Superior temporal gyrus (tissue), 1 donor: ENCODE data around the gene PANX3.

Source experiments
- DNase-seq: peaks from one replicate; pipeline ENCODE4 v3.0.0-alpha.2; 2016; ENCODE audit errors: extremely low spot score

Gene PANX3

GRCh38 chr11:124657904-124658303 is 46.7 kb downstream of the PANX3 start:
- DNase-seq, result no peak

GRCh38 chr11:124658501-124658900 is 47.3 kb downstream of the PANX3 start:
- no peak for DNase-seq

- DNase-seq, result no peak
Observed at GRCh38 chr11:124658986-124659385, 47.8 kb downstream of the PANX3 start.

GRCh38 chr11:124661553-124661952 is 50.3 kb downstream of the PANX3 start:
- no peak for DNase-seq

GRCh38 chr11:124662106-124662505 is 50.9 kb downstream of the PANX3 start:
- DNase-seq, result peak; percentile 31

GRCh38 chr11:124663861-124664260 is 52.6 kb downstream of the PANX3 start:
- no peak for DNase-seq

- no peak for DNase-seq
Observed at GRCh38 chr11:124667601-124668000, 56.4 kb downstream of the PANX3 start.

- DNase-seq, result peak; percentile 77
Observed at GRCh38 chr11:124669193-124669592, 58.0 kb downstream of the PANX3 start.
